Lung (tissue), 12 donors: Measurements from ENCODE around the gene CFAP57. TPM values are rescaled to one million over a fixed set of nuclear protein-coding genes. Genes with fewer than 3 reads are reported as not detected.
A peak's percentile ranks its signal among the peaks of the same experiment; 100 is the strongest.

ENCODE experiments used
- ATAC-seq: fragments of 200-7000 bp; cut with Tn5 transposase; one replicate; pipeline ENCODE4 v1.9.1; 2020; ENCODE audit warnings: moderate number of reproducible peaks; ENCODE audit not compliant: insufficient read depth, low FRiP score
- DNase-seq, 3 donors: peaks; one replicate each; pipeline ENCODE4 v3.0.0-alpha.2; 2013 to 2017
- H3K27ac ChIP-seq, 2 donors: one replicate each; pipeline ENCODE4 v1.5.1; 2013; ENCODE audit warnings: mild to moderate bottlenecking in 2 of 2, moderate library complexity in 2 of 2, control low read depth in 1 of 2, inconsistent platforms in 1 of 2, low read depth in 1 of 2, low read length in 1 of 2
- H3K27me3 ChIP-seq, 3 donors: one replicate each; pipeline ENCODE4 v1.5.1; 2013; ENCODE audit warnings: low read length in 2 of 3; ENCODE audit not compliant: control insufficient read depth in 3 of 3, insufficient read depth in 3 of 3
- H3K36me3 ChIP-seq, 4 donors: one replicate each; pipeline ENCODE4 v1.5.1; 2013; ENCODE audit warnings: low read length in 4 of 4, mild to moderate bottlenecking in 1 of 4, moderate library complexity in 1 of 4; ENCODE audit not compliant: control insufficient read depth in 4 of 4, insufficient read depth in 4 of 4
- H3K4me1 ChIP-seq, 5 donors: one replicate each; pipeline ENCODE4 v1.5.1; 2013; ENCODE audit warnings: low read length in 5 of 5, mild to moderate bottlenecking in 2 of 5, moderate library complexity in 1 of 5; ENCODE audit not compliant: control insufficient read depth in 5 of 5, insufficient read depth in 5 of 5
- H3K4me3 ChIP-seq: one replicate; pipeline ENCODE4 v1.5.1; 2013; ENCODE audit warnings: mild to moderate bottlenecking, control low read depth, moderate library complexity
- H3K9ac ChIP-seq, 2 donors: one replicate each; pipeline ENCODE4 v1.5.1; 2013; ENCODE audit warnings: low read length in 2 of 2, control low read depth in 1 of 2; ENCODE audit not compliant: insufficient read depth in 1 of 2
- H3K9me3 ChIP-seq, 4 donors: one replicate each; pipeline ENCODE4 v1.5.1; 2013; ENCODE audit warnings: low read length in 3 of 4, mild to moderate bottlenecking in 1 of 4, moderate library complexity in 1 of 4; ENCODE audit not compliant: control insufficient read depth in 4 of 4, insufficient read depth in 3 of 4
- WGBS, 2 donors: extraction: QIAGEN DNeasy Blood & Tissue Kit; methylation state at CpG; one replicate each; pipeline ENCODE4 v1.1.7; 2013; 5-methylcytosine and 5-hydroxymethylcytosine counted together
- polyA plus RNA-seq, 2 donors: library from polyadenylated mRNA; stranded (reverse); fragments of 200-250 nt; gene quantifications; one replicate each; pipeline ENCODE4 v1.2.1, GENCODE V29; 2013
- total RNA-seq, 2 donors: library from RNA; depleted of rRNA in 1 of 2; stranded (reverse); fragments of >200 nt in 1 of 2; gene quantifications; one replicate each; pipeline ENCODE4 v1.2.1, GENCODE V29; 2014 to 2021
- TF ChIP-seq, protein P1 (sequence below): IDR thresholded peaks from 2 replicates; pipeline ENCODE4 v1.5.1; 2012; ENCODE audit warnings: mild to moderate bottlenecking; ENCODE audit errors: control extremely low read depth, extremely low read depth
- donor health status: control.
- donor health status: control.
- donor health status: Bipolar disorder and iron deficiency.
- donor health status: healthy.
- donor health status: DM: yes; HTN: yes; CAD: no.

The CFAP57 gene
- total and polyA plus RNA-seq, 4 donors = 1.7 to 12.3 (median 6.3) TPM

- peaks cover 0 to 3% (median 0%) of the 10 kb centered on the region in 4 donors for H3K36me3 ChIP-seq
- TF ChIP-seq, protein P1, sequence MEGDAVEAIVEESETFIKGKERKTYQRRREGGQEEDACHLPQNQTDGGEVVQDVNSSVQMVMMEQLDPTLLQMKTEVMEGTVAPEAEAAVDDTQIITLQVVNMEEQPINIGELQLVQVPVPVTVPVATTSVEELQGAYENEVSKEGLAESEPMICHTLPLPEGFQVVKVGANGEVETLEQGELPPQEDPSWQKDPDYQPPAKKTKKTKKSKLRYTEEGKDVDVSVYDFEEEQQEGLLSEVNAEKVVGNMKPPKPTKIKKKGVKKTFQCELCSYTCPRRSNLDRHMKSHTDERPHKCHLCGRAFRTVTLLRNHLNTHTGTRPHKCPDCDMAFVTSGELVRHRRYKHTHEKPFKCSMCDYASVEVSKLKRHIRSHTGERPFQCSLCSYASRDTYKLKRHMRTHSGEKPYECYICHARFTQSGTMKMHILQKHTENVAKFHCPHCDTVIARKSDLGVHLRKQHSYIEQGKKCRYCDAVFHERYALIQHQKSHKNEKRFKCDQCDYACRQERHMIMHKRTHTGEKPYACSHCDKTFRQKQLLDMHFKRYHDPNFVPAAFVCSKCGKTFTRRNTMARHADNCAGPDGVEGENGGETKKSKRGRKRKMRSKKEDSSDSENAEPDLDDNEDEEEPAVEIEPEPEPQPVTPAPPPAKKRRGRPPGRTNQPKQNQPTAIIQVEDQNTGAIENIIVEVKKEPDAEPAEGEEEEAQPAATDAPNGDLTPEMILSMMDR = no peak
- no peak overlapping the region for H3K27ac ChIP-seq
- WGBS, 2 donors = 80 to 94% methylated on average over 12 of the region's 12 CpGs
- H3K27me3 ChIP-seq = no peaks in the 10 kb centered on the region
- H3K9ac ChIP-seq = no peak overlapping the region
- peaks cover 0 to 19% (median 13%) of the 10 kb centered on the region in 5 donors for H3K4me1 ChIP-seq
- H3K4me3 ChIP-seq = no peak overlapping the region
- no peak for ATAC-seq
- H3K9me3 ChIP-seq = peaks cover 0 to 4% (median 0%) of the 10 kb centered on the region in 4 donors
- no peak for DNase-seq
Observed at GRCh38 chr1:43275826-43276620, 103.9 kb downstream of the CFAP57 start.

DNA sequence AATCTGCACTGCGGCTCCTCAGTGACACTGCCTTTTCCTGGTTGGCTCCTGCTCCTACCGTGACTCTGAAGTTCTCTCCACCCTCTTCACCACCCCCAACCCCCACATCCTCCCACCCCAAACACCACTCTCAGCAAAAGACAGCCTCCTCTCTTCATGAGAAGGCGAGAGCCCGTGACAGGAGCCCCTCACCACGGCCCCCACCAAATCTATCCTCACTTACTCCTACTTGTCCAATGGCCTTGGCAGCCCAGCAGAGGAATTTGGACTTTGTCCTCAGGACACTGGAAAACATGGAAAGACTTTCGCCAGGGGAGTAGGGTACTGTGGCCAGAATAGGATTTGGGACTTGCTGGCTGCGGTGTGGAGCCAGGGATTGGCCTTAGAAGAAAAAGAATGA, 104.5 kb downstream of the CFAP57 start:
- Histone ChIP-seq H3K4me1 (peaks cover 0 to 16% (median 13%) of the 10 kb centered on the region in 5 donors), H3K27me3 (no peaks in the 10 kb centered on the region), H3K36me3 (peaks cover 0 to 3% (median 0%) of the 10 kb centered on the region in 4 donors), H3K27ac (no peak overlapping the region), H3K4me3 (no peak overlapping the region), H3K9me3 (peaks cover 0 to 4% (median 0%) of the 10 kb centered on the region in 4 donors), H3K9ac (no peak overlapping the region)
- ATAC-seq = no peak
- DNase-seq = peak; percentile 39 to 58 (median 40)
- 68 to 71% methylated on average over 7 of the region's 7 CpGs for WGBS, 2 donors
- TF ChIP-seq, protein P1 = no peak

- Histone ChIP-seq H3K36me3 (peaks cover 0 to 3% (median 0%) of the 10 kb centered on the region in 4 donors), H3K4me1 (peaks cover 0 to 16% (median 13%) of the 10 kb centered on the region in 5 donors), H3K9me3 (peaks cover 0 to 4% (median 0%) of the 10 kb centered on the region in 4 donors), H3K4me3 (no peak overlapping the region), H3K27ac (no peak overlapping the region), H3K27me3 (no peaks in the 10 kb centered on the region), H3K9ac (no peak overlapping the region)
- ATAC-seq = no peak
- 91 to 92% methylated on average over 7 of the region's 7 CpGs for WGBS, 2 donors
- DNase-seq = no peak
- TF ChIP-seq, protein P1 = no peak
Observed at GRCh38 chr1:43277116-43277876, 105.2 kb downstream of the CFAP57 start.
